ENCODE data around the gene PFKL. TPM values are rescaled to one million over a fixed set of nuclear protein-coding genes. Genes with fewer than 3 reads are reported as not detected.
A peak's percentile ranks its signal among the peaks of the same experiment; 100 is the strongest.

PFKL gene
- total RNA-seq, 3 donors from 2014 or later (not counting 1 experiment from before 2014, with no cell fraction given), result 89.7 to 91.3 (median 89.9) TPM

- DNase-seq, result peak in 1 of 2 donors; percentile 33
- Mint-ChIP-seq H3K4me3 (no peak overlapping the region), H3K27ac (no peak overlapping the region), H3K9me3 (no peaks in the 10 kb centered on the region), H3K4me1 (peaks cover 11 to 25% of the 10 kb centered on the region in 2 donors), H3K27me3 (ENCODE audit: low read depth in 2 of 2) (no peaks in the 10 kb centered on the region), H3K36me3 (no peaks in the 10 kb centered on the region)
- Histone ChIP-seq H3K9me3 (ENCODE audit: control insufficient read depth, insufficient read depth, low read length) (no peaks in the 10 kb centered on the region), H3K4me1 (ENCODE audit: control insufficient read depth, insufficient read depth, low read length) (peaks cover 45% of the 10 kb centered on the region), H3K4me3 (ENCODE audit: low read length) (no peak overlapping the region), H3K27me3 (ENCODE audit: control insufficient read depth, insufficient read depth, low read length) (no peaks in the 10 kb centered on the region), H3K36me3 (ENCODE audit: control insufficient read depth, insufficient read depth, low read length) (no peaks in the 10 kb centered on the region), H3K27ac (ENCODE audit: low read length) (no peak overlapping the region)
- no peak for TF ChIP-seq CTCF (IDR thresholded peaks at IDR 0.05)
- 75% methylated on average over 8 of the region's 10 CpGs for WGBS (ENCODE audit: insufficient coverage)
- ATAC-seq, result no peak
- intact Hi-C loops (cut with micrococcal nuclease), result no loop called here
These were observed 4.2 kb upstream of the PFKL start for GRCh38 chr21:44295646-44296045.

DNA sequence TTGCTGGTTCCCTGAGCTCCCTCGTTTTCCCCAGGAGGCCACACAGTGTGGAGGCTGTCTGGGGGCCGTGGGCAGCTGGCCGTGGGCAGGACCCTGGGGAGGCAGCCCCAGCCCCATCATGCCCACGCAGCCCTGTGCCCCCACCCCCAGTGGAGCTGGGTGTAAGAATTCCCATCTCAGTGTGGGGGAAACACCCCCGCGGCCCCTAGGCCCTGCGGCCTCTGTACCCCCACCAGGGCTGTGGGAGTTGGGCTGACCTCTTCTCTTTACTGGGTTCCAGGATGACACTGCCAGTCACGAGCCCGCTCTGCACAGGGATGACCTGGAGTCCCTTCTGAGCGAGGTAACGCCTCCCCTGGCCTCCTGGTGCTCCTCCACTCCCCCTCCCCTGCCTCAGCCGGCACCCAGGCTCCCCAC, 3.7 kb upstream of the PFKL start:
- no peak for DNase-seq
- Mint-ChIP-seq H3K4me1 (peaks cover 11 to 30% of the 10 kb centered on the region in 2 donors), H3K27me3 (ENCODE audit: low read depth in 2 of 2) (no peaks in the 10 kb centered on the region), H3K4me3 (no peak overlapping the region), H3K36me3 (no peaks in the 10 kb centered on the region), H3K9me3 (no peaks in the 10 kb centered on the region), H3K27ac (no peak overlapping the region)
- no peak for ATAC-seq
- Histone ChIP-seq H3K4me3 (ENCODE audit: low read length) (no peak overlapping the region), H3K27ac (ENCODE audit: low read length) (no peak overlapping the region), H3K9me3 (ENCODE audit: control insufficient read depth, insufficient read depth, low read length) (no peaks in the 10 kb centered on the region), H3K4me1 (ENCODE audit: control insufficient read depth, insufficient read depth, low read length) (peaks cover 49% of the 10 kb centered on the region), H3K36me3 (ENCODE audit: control insufficient read depth, insufficient read depth, low read length) (no peaks in the 10 kb centered on the region), H3K27me3 (ENCODE audit: control insufficient read depth, insufficient read depth, low read length) (no peaks in the 10 kb centered on the region)
- no peak for TF ChIP-seq CTCF (IDR thresholded peaks at IDR 0.05)
- 80% methylated on average over 12 of the region's 12 CpGs for WGBS (ENCODE audit: insufficient coverage)
- intact Hi-C loops (cut with micrococcal nuclease), result no loop called here

GRCh38 chr21:44296916-44297315, 2.9 kb upstream of the PFKL start:
- H3K27me3 ChIP-seq (ENCODE audit: control insufficient read depth, insufficient read depth, low read length), result no peaks in the 10 kb centered on the region
- no peaks in the 10 kb centered on the region for H3K36me3 ChIP-seq (ENCODE audit: control insufficient read depth, insufficient read depth, low read length)
- intact Hi-C loops (cut with micrococcal nuclease), result no loop called here
- H3K9me3 ChIP-seq (ENCODE audit: control insufficient read depth, insufficient read depth, low read length), result no peaks in the 10 kb centered on the region
- no peak for TF ChIP-seq CTCF (IDR thresholded peaks at IDR 0.05)
- peaks cover 57% of the 10 kb centered on the region for H3K4me1 ChIP-seq (ENCODE audit: control insufficient read depth, insufficient read depth, low read length)
- no peak overlapping the region for H3K4me3 ChIP-seq (ENCODE audit: low read length)
- 85% methylated on average over 13 of the region's 13 CpGs for WGBS (ENCODE audit: insufficient coverage)
- Mint-ChIP-seq H3K4me1 (peaks cover 11 to 38% of the 10 kb centered on the region in 2 donors), H3K27ac (no peak overlapping the region), H3K36me3 (no peaks in the 10 kb centered on the region), H3K9me3 (no peaks in the 10 kb centered on the region), H3K27me3 (ENCODE audit: low read depth in 2 of 2) (no peaks in the 10 kb centered on the region), H3K4me3 (no peak overlapping the region)
- DNase-seq, result no peak
- no peak for ATAC-seq
- no peak overlapping the region for H3K27ac ChIP-seq (ENCODE audit: low read length)
